ENCODE data around the gene EXD2. TPM values are rescaled to one million over a fixed set of nuclear protein-coding genes. Genes with fewer than 3 reads are reported as not detected.
"Not testable (repeated sequence)": the region's sequence is repeated elsewhere in the genome, so short reads cannot be mapped to it uniquely, and the experiment has no call there.

EXD2 gene
- total and polyA plus RNA-seq, 2 experiments from 2014 or later = 17.3 to 20.1 TPM

DNA sequence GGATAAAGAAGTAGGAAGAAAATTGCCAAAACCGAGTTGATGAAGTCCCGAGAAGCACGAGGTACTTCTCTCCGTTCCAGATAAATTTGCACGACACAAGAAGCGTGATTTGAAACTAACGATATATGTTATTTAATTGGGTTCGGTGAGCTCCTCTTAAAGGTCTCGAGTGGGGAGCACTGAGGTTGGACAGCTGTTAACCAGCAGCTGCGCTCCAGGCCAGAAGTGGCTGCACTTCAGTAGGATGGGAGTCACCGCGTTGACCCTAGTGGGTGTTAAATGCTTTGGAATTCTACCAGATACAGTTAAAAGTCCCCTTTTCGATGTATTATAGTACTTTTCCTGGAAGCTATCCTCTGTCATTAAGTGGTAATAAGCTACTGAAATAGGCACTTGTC, 37.4 kb upstream of the EXD2 start:
- TF ChIP-seq EZH2 (IDR thresholded peaks at IDR 0.05; ENCODE audit: insufficient read depth, poor library complexity, severe bottlenecking) = no peak
- TF ChIP-seq EZH2phosphoT487 (IDR thresholded peaks at IDR 0.05; ENCODE audit: insufficient read depth, low read depth) = no peak
- 2 to 4% methylated on average over 13 of the region's 13 CpGs for WGBS, 2 experiments (ENCODE audit: low coverage in 1 of 2, low lambda C conversion rate in 2 of 2, missing lambda C conversion rate in 2 of 2)
- Histone ChIP-seq H3K4me3 (peak overlapping the region; percentile 98), H3F3A (ENCODE audit: insufficient read depth) (peaks cover 14% of the 10 kb centered on the region; the same call in 1 of the 2 replicates), H3K27ac (peak overlapping the region; percentile 74), H4K20me1 (ENCODE audit: insufficient read depth) (no peaks in the 10 kb centered on the region), H3K36me3 (ENCODE audit: low read depth) (no peaks in the 10 kb centered on the region), H3K4me1 (ENCODE audit: insufficient read depth) (peaks cover 30% of the 10 kb centered on the region), H3K9me3 (ENCODE audit: low read depth) (no peaks in the 10 kb centered on the region), H3K27me3 (replicated peaks; ENCODE audit: insufficient read depth) (no peaks in the 10 kb centered on the region), H3K9ac (peak overlapping the region; percentile 93), H3K9me2 (ENCODE audit: insufficient read depth) (no peaks in the 10 kb centered on the region), H2AFZ (peak overlapping the region; percentile 91), H3K4me2 (ENCODE audit: unreplicated experiment) (peak overlapping the region; percentile 90), H3K79me2 (ENCODE audit: insufficient read depth) (peaks cover 38% of the 10 kb centered on the region)
- in situ Hi-C loops (cut with MboI) = no loop called here
- peak; percentile 71 for DNase-seq

DNA sequence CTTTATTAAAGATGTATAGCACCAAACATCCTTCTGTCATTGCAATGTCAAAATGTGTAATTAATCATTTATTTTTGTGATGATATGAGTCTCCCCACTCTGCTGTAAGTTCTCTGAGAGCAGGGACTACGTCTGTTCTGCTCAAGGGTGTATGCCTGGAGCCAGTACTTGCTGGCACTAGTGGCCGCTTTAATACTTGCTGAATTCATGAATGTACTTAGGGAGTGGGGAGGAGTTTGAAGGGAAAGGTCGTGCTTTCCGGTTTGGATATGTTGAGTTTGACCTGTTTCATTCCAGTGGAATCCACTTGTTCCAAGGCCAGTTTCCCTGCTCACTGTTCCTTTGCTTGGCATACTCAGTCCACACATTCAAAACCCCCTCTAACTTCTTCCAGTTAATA, 36.5 kb upstream of the EXD2 start:
- in situ Hi-C loops (cut with MboI) = no loop called here
- Histone ChIP-seq H3K79me2 (ENCODE audit: insufficient read depth) (peaks cover 29% of the 10 kb centered on the region), H3K27ac (no peak overlapping the region), H3K9me3 (ENCODE audit: low read depth) (no peaks in the 10 kb centered on the region), H3K36me3 (ENCODE audit: low read depth) (no peaks in the 10 kb centered on the region), H3K4me3 (no peak overlapping the region), H3K9me2 (ENCODE audit: insufficient read depth) (no peaks in the 10 kb centered on the region), H3K4me2 (ENCODE audit: unreplicated experiment) (no peak overlapping the region), H3K4me1 (ENCODE audit: insufficient read depth) (peaks cover 21% of the 10 kb centered on the region), H3F3A (ENCODE audit: insufficient read depth) (peaks cover 14% of the 10 kb centered on the region; the same call in 1 of the 2 replicates), H3K9ac (no peak overlapping the region), H2AFZ (no peak overlapping the region), H4K20me1 (ENCODE audit: insufficient read depth) (no peaks in the 10 kb centered on the region), H3K27me3 (replicated peaks; ENCODE audit: insufficient read depth) (no peaks in the 10 kb centered on the region)
- 23 to 27% methylated on average over 4 of the region's 4 CpGs for WGBS, 2 experiments (ENCODE audit: low coverage in 1 of 2, low lambda C conversion rate in 2 of 2, missing lambda C conversion rate in 2 of 2)
- peak; percentile 50 for DNase-seq
- no peak for TF ChIP-seq EZH2phosphoT487 (IDR thresholded peaks at IDR 0.05; ENCODE audit: insufficient read depth, low read depth)
- TF ChIP-seq EZH2 (IDR thresholded peaks at IDR 0.05; ENCODE audit: insufficient read depth, poor library complexity, severe bottlenecking) = no peak

DNA sequence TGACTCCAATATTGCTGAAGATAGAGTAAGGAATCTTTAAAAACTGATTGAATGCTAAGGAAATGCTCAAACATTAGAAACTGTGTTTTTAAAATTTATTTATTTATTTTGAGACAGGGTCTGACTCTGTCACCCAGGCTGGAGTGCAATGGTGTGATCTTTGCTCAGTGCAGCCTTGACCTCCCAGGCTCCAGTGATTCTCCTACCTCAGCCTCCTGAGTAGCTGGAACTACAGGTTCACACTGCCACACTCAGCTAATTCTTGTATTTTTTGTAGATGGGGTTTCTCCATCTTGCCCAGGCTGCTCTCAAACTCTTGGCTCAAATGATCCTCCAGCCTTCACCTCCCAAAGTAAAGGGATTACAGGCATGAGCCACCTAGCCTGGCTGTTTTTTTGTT, 35.1 kb upstream of the EXD2 start:
- H3K9me3 ChIP-seq (ENCODE audit: low read depth) = no peaks in the 10 kb centered on the region
- H3K9ac ChIP-seq = no peak overlapping the region
- H4K20me1 ChIP-seq (ENCODE audit: insufficient read depth) = no peaks in the 10 kb centered on the region
- H2AFZ ChIP-seq = no peak overlapping the region
- no peaks in the 10 kb centered on the region for H3K36me3 ChIP-seq (ENCODE audit: low read depth)
- no peaks in the 10 kb centered on the region for H3K9me2 ChIP-seq (ENCODE audit: insufficient read depth)
- DNase-seq = no peak
- H3K4me2 ChIP-seq (ENCODE audit: unreplicated experiment) = no peak overlapping the region
- H3K79me2 ChIP-seq (ENCODE audit: insufficient read depth) = peaks cover 14% of the 10 kb centered on the region
- peaks cover 7% of the 10 kb centered on the region for H3K4me1 ChIP-seq (ENCODE audit: insufficient read depth)
- in situ Hi-C loops (cut with MboI) = no loop called here
- no peak for TF ChIP-seq EZH2phosphoT487 (IDR thresholded peaks at IDR 0.05; ENCODE audit: insufficient read depth, low read depth)
- no peak for TF ChIP-seq EZH2 (IDR thresholded peaks at IDR 0.05; ENCODE audit: insufficient read depth, poor library complexity, severe bottlenecking)
- peaks cover 10% of the 10 kb centered on the region; the same call in 1 of the 2 replicates for H3F3A ChIP-seq (ENCODE audit: insufficient read depth)
- no peaks in the 10 kb centered on the region for H3K27me3 ChIP-seq (replicated peaks; ENCODE audit: insufficient read depth)
- H3K4me3 ChIP-seq = no peak overlapping the region
- no peak overlapping the region for H3K27ac ChIP-seq

- Histone ChIP-seq H3K4me1 (ENCODE audit: insufficient read depth) (no peaks in the 10 kb centered on the region), H2AFZ (no peak overlapping the region), H3K36me3 (ENCODE audit: low read depth) (no peaks in the 10 kb centered on the region), H3K9me3 (ENCODE audit: low read depth) (no peaks in the 10 kb centered on the region), H3K4me2 (ENCODE audit: unreplicated experiment) (no peak overlapping the region), H3F3A (ENCODE audit: insufficient read depth) (no peaks in the 10 kb centered on the region), H3K4me3 (no peak overlapping the region), H4K20me1 (ENCODE audit: insufficient read depth) (no peaks in the 10 kb centered on the region), H3K9ac (no peak overlapping the region), H3K9me2 (ENCODE audit: insufficient read depth) (no peaks in the 10 kb centered on the region), H3K79me2 (ENCODE audit: insufficient read depth) (no peaks in the 10 kb centered on the region), H3K27ac (no peak overlapping the region), H3K27me3 (replicated peaks; ENCODE audit: insufficient read depth) (no peaks in the 10 kb centered on the region)
- no peak for DNase-seq
- in situ Hi-C loops (cut with MboI) = no loop called here
- no peak for TF ChIP-seq EZH2 (IDR thresholded peaks at IDR 0.05; ENCODE audit: insufficient read depth, poor library complexity, severe bottlenecking)
- TF ChIP-seq EZH2phosphoT487 (IDR thresholded peaks at IDR 0.05; ENCODE audit: insufficient read depth, low read depth) = no peak
- WGBS, 2 experiments (ENCODE audit: low coverage in 1 of 2, low lambda C conversion rate in 2 of 2, missing lambda C conversion rate in 2 of 2) = 14 to 34% methylated on average over 1 of the region's 1 CpG
These were observed 29.7 kb upstream of the EXD2 start for GRCh38 chr14:69161590-69161989.

DNA sequence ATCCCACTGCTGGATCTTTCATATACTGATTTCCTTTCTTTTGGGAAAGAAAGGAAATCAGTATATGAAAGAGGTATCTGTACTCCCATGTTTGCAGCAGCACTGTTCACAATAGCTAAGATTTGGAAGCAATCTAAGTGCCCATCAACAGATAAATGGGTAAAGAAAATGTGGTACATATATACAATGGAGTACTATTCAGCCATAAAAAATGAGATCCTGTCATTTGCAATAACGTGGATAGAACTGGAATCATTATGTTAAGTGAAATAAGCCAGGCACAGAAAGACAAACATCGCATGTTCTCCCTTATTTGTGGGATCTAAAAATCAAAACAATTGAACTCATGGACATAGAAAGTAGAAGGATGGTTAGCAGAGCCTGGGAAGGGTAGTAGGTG, 25.5 kb upstream of the EXD2 start:
- H3K27ac ChIP-seq; H3F3A ChIP-seq (ENCODE audit: insufficient read depth); DNase-seq; H3K9me3 ChIP-seq (ENCODE audit: low read depth); H3K27me3 ChIP-seq (replicated peaks; ENCODE audit: insufficient read depth); H3K4me2 ChIP-seq (ENCODE audit: unreplicated experiment); H3K36me3 ChIP-seq (ENCODE audit: low read depth); H3K4me1 ChIP-seq (ENCODE audit: insufficient read depth); H4K20me1 ChIP-seq (ENCODE audit: insufficient read depth); H3K4me3 ChIP-seq; in situ Hi-C loops (cut with MboI); H2AFZ ChIP-seq; H3K9ac ChIP-seq; H3K9me2 ChIP-seq (ENCODE audit: insufficient read depth); H3K79me2 ChIP-seq (ENCODE audit: insufficient read depth): not testable (repeated sequence)
- WGBS, 2 experiments (ENCODE audit: low coverage in 1 of 2, low lambda C conversion rate in 2 of 2, missing lambda C conversion rate in 2 of 2) = 52 to 63% methylated on average over 2 of the region's 2 CpGs

All from GM23248 (cell line).